SK-N-MC (cell line): Measurements from ENCODE around the gene ADD3.

Experiments
- EZH2 ChIP-seq: fragments of 200-600 bp; sonication (generic); IDR thresholded peaks from one replicate; pipeline ENCODE4 v1.6.1; 2017; ENCODE audit warnings: antibody characterized with exemption
- POLR2AphosphoS5 ChIP-seq: IDR thresholded peaks from 2 replicates; pipeline ENCODE4 v1.6.1; 2012; ENCODE audit warnings: mild to moderate bottlenecking, low read depth, low read length, borderline replicate concordance

DNA sequence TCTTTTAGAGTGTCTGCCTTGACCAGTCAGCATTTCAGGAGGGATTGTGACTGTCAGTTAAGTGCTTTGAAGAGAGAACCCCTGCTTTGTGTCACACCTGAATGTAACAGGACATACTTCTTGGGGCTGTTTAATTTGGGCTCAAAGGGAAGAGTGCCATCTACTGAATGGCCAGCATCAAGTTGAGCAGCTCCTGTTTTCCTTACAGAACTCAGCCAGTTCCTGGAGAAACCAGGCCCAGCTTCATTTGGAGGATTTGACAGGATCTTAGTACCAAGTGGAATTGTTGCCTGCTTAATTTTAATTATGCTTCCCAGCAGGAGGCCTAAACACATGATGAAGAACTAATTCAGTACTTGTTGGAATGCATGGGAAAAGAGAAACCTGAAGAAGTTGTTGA lies 8.3 kb downstream of the ADD3 start:
- TF ChIP-seq EZH2 (no peak), POLR2AphosphoS5 (no peak)
